ENCODE data around the gene DGKZ. TPM values are rescaled to one million over a fixed set of nuclear protein-coding genes. Genes with fewer than 3 reads are reported as not detected.

DGKZ gene
- polyA plus RNA-seq, 2 of the 4 experiments (the other 2 are of a cell fraction) = 12.8 to 28.4 TPM

DNA sequence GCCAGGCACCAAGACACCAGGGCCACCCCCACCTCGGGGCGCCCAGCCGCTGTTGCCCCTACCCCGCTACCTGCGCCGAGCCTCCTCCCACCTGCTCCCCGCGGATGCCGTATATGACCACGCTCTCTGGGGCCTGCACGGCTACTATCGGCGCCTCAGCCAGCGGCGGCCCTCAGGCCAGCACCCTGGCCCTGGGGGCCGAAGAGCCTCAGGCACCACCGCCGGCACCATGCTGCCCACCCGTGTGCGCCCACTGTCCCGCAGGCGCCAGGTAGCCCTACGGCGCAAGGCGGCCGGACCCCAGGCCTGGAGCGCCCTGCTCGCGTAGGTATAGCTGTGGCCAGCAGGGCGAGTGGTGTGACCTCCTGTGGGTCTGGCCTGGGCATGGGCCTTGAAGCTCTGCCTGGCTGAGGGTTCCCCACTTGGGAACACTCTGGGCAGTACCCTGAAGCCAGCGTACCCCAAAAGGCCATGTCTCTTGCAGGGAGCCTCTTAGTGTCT, 19.4 kb downstream of the DGKZ start:
- TF ChIP-seq CBX8 (IDR thresholded peaks at IDR 0.05) (no peak), ZSCAN20 (CRISPR knock-in tag; IDR thresholded peaks at IDR 0.05) (no peak), MAZ (IDR thresholded peaks at IDR 0.05; ENCODE audit: borderline replicate concordance, low read depth, low read length) (no peak), ESRRA (IDR thresholded peaks at IDR 0.05; ENCODE audit: borderline replicate concordance, low read length) (no peak), CEBPB (IDR thresholded peaks at IDR 0.05) (no peak), PHF8 (IDR thresholded peaks at IDR 0.05; ENCODE audit: borderline replicate concordance, low read depth) (no peak), FOSL2 (IDR thresholded peaks at IDR 0.05) (no peak), FOSL2 (CRISPR knock-in tag; IDR thresholded peaks at IDR 0.05) (no peak), NPAS2 (CRISPR knock-in tag; IDR thresholded peaks at IDR 0.05; ENCODE audit: borderline replicate concordance) (no peak)
- CTCF ChIA-PET = interaction anchor here (0.6 to 19.6 kb wide), 8 partner anchors 9 to 126 kb away, joined by 3 to 325 read pairs (median 4); partner anchors contain the start of genes CHRM4 and DGKZ
- POLR2A ChIA-PET = no interaction called here
- DNase-seq (ENCODE audit: low read depth in 1 of 2, low spot score in 1 of 2) (no peak), ATAC-seq (peak in 1 of 2 experiments; percentile 15; a peak in 2 of 6 replicates), FAIRE-seq (no peak)
- H3K4me3 ChIP-seq = no peak overlapping the region
- H3K9me3 ChIP-seq = no peaks in the 10 kb centered on the region
- H3K4me2 ChIP-seq = no peak overlapping the region
- no peak overlapping the region for H3K27ac ChIP-seq
- WGBS (ENCODE audit: missing lambda C conversion rate) = 89% methylated on average over 9 of the region's 31 CpGs
- H3K4me1 ChIP-seq = peaks cover 10% of the 10 kb centered on the region

DNA sequence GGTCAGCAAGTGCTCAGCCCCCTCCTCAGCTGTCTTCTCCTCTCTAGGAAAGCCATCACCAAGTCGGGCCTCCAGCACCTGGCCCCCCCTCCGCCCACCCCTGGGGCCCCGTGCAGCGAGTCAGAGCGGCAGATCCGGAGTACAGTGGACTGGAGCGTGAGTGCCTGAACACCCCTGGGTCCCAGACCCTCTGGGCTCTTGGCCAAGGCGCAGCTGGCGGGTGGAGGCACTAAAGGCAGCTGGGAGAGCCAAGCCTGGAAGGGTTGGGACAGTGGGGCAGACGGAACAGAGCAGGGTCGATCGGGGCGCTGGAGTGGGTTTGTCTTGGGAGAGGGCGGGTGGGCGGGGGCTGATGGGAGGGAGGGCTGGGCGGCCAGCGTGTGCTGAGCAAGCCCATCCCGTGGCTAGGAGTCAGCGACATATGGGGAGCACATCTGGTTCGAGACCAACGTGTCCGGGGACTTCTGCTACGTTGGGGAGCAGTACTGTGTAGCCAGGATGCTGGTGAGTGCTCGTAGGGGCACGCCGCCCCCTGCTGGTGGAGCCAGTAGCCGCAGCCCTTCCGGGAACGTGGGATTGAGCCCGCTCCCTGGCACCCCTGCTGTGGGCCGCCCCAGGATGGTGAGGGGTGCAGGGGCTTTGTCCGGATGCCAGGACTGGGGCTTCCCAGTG, 20.1 kb downstream of the DGKZ start:
- peak in 1 of 2 experiments; percentile 46 for DNase-seq (ENCODE audit: low read depth in 1 of 2, low spot score in 1 of 2)
- POLR2A ChIA-PET = no interaction called here
- CTCF ChIA-PET = interaction anchor here (0.6 to 19.6 kb wide), 21 partner anchors 9 to 601 kb away, joined by 3 to 325 read pairs (median 3); partner anchors contain the start of genes CHRM4 and DGKZ
- Histone ChIP-seq H3K27ac (0 out of 6 replicates have a peak overlapping the region, but pooled peaks of 1 of the 2 experiments have one; percentile 30), H3K9me3 (no peaks in the 10 kb centered on the region), H3K4me3 (no peak overlapping the region), H3K4me2 (no peak overlapping the region), H3K4me1 (peaks cover 10% of the 10 kb centered on the region)
- 43% methylated on average over 25 of the region's 32 CpGs for WGBS (ENCODE audit: missing lambda C conversion rate)
- peak; percentile 59 to 83 for ATAC-seq
- TF ChIP-seq SMC3 (IDR thresholded peaks at IDR 0.05) (peak; percentile 54; the same call in 2 of the 3 replicates), EHMT2 (IDR thresholded peaks at IDR 0.05; ENCODE audit: low read depth) (no peak), KDM1A (IDR thresholded peaks at IDR 0.05; ENCODE audit: low read depth) (no peak), BHLHE40 (IDR thresholded peaks at IDR 0.05; ENCODE audit: low read depth, low read length) (no peak), HOXB5 (CRISPR knock-in tag; IDR thresholded peaks at IDR 0.05) (no peak), ZNF302 (CRISPR knock-in tag; IDR thresholded peaks at IDR 0.05) (no peak), RAD21 (conservative IDR thresholded peaks at IDR 0.05 in 1 of 2, IDR thresholded peaks at IDR 0.05 in 1 of 2) (peak; percentile 57 to 61; a peak in 4 of 5 replicates), CHD4 (IDR thresholded peaks at IDR 0.05; ENCODE audit: borderline replicate concordance) (no peak), TP53 (CRISPR knock-in tag; IDR thresholded peaks at IDR 0.05) (no peak), RCOR1 (IDR thresholded peaks at IDR 0.05; ENCODE audit: low read depth, low read length) (no peak), JUNB (IDR thresholded peaks at IDR 0.05) (no peak), HOXB13 (CRISPR knock-in tag; IDR thresholded peaks at IDR 0.05; ENCODE audit: low read depth) (no peak), EP300 (IDR thresholded peaks at IDR 0.05) (no peak), KDM5A (IDR thresholded peaks at IDR 0.05) (no peak), HDAC2 (IDR thresholded peaks at IDR 0.05) (no peak), GATA3 (IDR thresholded peaks at IDR 0.05; ENCODE audit: borderline replicate concordance) (no peak), POLR2A (IDR thresholded peaks at IDR 0.05; ENCODE audit: low read length) (no peak), HEYL (CRISPR knock-in tag; IDR thresholded peaks at IDR 0.05) (no peak), FOSL2 (IDR thresholded peaks at IDR 0.05) (no peak), FOSL2 (CRISPR knock-in tag; IDR thresholded peaks at IDR 0.05) (no peak), ESRRA (IDR thresholded peaks at IDR 0.05; ENCODE audit: borderline replicate concordance, low read length) (no peak)
- TF ChIP-seq, protein P1, sequence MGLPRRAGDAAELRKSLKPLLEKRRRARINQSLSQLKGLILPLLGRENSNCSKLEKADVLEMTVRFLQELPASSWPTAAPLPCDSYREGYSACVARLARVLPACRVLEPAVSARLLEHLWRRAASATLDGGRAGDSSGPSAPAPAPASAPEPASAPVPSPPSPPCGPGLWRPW (IDR thresholded peaks at IDR 0.05) = no peak
- TF ChIP-seq, protein P2, sequence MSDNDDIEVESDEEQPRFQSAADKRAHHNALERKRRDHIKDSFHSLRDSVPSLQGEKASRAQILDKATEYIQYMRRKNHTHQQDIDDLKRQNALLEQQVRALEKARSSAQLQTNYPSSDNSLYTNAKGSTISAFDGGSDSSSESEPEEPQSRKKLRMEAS (IDR thresholded peaks at IDR 0.05) = no peak
- TF ChIP-seq, protein P3, sequence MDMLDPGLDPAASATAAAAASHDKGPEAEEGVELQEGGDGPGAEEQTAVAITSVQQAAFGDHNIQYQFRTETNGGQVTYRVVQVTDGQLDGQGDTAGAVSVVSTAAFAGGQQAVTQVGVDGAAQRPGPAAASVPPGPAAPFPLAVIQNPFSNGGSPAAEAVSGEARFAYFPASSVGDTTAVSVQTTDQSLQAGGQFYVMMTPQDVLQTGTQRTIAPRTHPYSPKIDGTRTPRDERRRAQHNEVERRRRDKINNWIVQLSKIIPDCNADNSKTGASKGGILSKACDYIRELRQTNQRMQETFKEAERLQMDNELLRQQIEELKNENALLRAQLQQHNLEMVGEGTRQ (IDR thresholded peaks at IDR 0.05) = no peak
- TF ChIP-seq, protein P4, sequence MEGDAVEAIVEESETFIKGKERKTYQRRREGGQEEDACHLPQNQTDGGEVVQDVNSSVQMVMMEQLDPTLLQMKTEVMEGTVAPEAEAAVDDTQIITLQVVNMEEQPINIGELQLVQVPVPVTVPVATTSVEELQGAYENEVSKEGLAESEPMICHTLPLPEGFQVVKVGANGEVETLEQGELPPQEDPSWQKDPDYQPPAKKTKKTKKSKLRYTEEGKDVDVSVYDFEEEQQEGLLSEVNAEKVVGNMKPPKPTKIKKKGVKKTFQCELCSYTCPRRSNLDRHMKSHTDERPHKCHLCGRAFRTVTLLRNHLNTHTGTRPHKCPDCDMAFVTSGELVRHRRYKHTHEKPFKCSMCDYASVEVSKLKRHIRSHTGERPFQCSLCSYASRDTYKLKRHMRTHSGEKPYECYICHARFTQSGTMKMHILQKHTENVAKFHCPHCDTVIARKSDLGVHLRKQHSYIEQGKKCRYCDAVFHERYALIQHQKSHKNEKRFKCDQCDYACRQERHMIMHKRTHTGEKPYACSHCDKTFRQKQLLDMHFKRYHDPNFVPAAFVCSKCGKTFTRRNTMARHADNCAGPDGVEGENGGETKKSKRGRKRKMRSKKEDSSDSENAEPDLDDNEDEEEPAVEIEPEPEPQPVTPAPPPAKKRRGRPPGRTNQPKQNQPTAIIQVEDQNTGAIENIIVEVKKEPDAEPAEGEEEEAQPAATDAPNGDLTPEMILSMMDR (IDR thresholded peaks at IDR 0.05) = peak; percentile 71
- TF ChIP-seq, protein P5, sequence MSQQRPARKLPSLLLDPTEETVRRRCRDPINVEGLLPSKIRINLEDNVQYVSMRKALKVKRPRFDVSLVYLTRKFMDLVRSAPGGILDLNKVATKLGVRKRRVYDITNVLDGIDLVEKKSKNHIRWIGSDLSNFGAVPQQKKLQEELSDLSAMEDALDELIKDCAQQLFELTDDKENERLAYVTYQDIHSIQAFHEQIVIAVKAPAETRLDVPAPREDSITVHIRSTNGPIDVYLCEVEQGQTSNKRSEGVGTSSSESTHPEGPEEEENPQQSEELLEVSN (IDR thresholded peaks at IDR 0.05; ENCODE audit: borderline replicate concordance, low read depth) = no peak
- no peak for FAIRE-seq
